Epithelial cell of esophagus (primary cell): ENCODE measurements around the gene TUBGCP6.

Experiments
- DNase-seq: peaks from one replicate; pipeline ENCODE4 v3.0.0; 2010; ENCODE audit warnings: low read depth
- H3K4me3 ChIP-seq: 2 replicates; pipeline ENCODE4 v1.5.1; 2011; ENCODE audit warnings: mild to moderate bottlenecking, low read length, control low read depth
- TF ChIP-seq, protein P1 (sequence below): IDR thresholded peaks from 2 replicates; pipeline ENCODE4 v1.5.1; 2011; ENCODE audit warnings: low read depth, mild to moderate bottlenecking, low read length, control low read depth, inconsistent platforms; ENCODE audit not compliant: insufficient read depth; ENCODE audit errors: missing control alignments

Gene TUBGCP6

GRCh38 chr22:50176850-50177536, 67.8 kb downstream of the TUBGCP6 start:
- no peak overlapping the region for H3K4me3 ChIP-seq
- TF ChIP-seq, protein P1, sequence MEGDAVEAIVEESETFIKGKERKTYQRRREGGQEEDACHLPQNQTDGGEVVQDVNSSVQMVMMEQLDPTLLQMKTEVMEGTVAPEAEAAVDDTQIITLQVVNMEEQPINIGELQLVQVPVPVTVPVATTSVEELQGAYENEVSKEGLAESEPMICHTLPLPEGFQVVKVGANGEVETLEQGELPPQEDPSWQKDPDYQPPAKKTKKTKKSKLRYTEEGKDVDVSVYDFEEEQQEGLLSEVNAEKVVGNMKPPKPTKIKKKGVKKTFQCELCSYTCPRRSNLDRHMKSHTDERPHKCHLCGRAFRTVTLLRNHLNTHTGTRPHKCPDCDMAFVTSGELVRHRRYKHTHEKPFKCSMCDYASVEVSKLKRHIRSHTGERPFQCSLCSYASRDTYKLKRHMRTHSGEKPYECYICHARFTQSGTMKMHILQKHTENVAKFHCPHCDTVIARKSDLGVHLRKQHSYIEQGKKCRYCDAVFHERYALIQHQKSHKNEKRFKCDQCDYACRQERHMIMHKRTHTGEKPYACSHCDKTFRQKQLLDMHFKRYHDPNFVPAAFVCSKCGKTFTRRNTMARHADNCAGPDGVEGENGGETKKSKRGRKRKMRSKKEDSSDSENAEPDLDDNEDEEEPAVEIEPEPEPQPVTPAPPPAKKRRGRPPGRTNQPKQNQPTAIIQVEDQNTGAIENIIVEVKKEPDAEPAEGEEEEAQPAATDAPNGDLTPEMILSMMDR = no peak
- no peak for DNase-seq

DNA sequence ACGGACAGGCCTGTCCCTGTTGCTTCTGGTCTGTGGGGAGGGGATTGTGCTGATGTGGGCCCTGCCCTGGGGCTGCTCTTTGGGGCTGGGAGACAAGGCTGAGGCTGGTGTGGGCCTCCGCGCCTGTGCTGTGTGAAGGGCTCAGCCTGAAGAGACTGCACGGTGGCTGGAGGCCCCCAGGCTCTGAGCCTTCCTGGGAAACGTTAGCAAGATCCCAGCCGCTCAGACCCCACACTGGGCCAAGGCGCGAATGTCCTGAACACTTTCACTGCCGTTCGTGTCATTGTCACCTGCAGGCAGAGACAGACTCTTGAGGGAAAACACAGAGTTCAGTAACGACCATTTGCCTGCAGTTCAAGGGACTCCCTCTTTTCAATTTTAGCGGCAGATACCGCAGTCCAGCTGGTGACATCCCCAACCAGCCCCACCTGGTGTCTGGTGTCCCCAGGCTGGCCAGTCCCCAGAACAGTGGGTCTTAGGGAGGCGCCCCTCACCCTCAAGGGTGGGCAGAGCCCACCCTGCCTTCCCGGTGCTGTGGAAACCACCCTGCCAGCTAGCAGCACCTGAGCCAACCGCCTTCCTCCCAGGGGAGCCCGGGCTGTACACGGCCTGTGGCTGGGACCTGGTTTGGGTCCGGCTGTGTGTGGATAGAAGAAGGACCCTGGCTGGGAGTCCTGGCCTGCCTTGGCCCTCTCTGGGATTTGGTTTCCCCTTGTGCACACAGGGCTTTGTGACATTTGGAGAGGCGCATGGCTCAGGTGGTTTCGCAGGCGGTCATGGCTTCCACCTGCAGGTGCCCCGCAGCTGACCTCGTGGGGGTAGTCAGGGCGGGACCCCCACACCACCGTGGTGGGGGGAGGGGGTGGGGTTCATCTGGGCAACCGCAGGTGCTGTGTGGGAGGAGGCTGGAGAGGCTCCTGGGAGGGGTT, 68.6 kb downstream of the TUBGCP6 start:
- no peak for DNase-seq
- no peak overlapping the region for H3K4me3 ChIP-seq
- TF ChIP-seq, protein P1 = no peak

GRCh38 chr22:50175191-50175461, 69.7 kb downstream of the TUBGCP6 start:
- TF ChIP-seq, protein P1 = no peak
- H3K4me3 ChIP-seq = no peak overlapping the region
- no peak for DNase-seq

DNA sequence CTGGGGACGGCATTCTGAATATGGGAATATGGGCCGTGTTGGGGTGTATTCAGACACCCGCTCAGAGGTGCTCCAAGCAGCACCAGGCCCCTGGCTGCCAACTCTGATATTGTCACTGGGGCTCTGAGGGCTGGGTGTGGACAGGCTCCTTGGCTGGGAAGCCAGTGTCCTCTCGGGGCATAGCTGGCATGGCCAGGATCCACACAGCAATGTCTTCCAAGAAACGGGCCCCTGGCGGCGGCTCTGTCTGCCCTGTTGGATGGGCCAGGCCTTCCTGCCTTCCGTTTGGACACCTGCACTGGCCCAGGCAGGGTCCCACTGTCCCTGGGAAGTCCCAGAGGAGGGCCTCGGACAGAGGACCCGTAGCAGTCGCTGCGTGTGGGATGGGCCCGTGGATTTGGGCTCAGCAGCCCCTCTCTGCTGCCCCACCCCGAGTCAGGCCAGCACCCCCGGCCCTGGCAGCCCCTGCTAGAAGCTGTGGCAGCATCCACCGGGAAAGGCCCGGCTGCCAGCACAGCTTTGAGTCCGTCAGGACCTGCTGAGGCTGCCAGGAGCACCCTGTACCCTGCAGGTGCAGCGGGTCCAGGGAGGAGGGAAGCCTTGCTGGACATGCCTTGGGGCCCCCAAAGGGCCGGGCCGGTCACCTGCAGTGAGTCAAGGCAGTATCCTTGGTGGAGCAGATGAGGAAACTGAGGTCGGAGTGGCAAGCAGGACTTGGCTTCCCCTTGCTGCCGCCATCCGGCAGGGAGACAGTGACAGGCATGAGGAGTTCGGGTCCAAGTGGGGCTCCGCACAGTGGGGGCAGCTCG, 70.2 kb downstream of the TUBGCP6 start:
- DNase-seq = no peak
- TF ChIP-seq, protein P1 = no peak
- no peak overlapping the region for H3K4me3 ChIP-seq

DNA sequence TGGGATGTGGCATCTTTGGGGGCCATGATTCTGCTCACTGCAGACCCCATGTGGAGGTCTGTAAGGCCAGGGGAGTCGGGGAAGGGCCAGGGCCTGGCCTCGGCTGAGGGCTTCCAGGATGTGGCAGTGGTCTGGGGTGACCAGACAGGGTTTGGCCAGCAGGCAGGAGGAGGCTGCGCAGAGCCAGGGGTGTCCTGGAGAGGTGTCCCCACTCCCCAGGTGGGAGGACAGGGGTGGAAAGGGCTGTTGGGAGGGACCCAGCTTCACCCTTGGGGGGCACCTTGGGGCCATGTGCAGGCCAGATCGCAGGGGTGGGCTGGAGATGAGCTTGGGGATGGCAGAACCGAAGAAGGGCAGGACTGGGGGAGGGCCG, 70.9 kb downstream of the TUBGCP6 start:
- no peak overlapping the region for H3K4me3 ChIP-seq
- DNase-seq = no peak
- TF ChIP-seq, protein P1 = no peak

GRCh38 chr22:50173311-50173982, 71.4 kb downstream of the TUBGCP6 start:
- TF ChIP-seq, protein P1 = no peak
- no peak overlapping the region for H3K4me3 ChIP-seq
- no peak for DNase-seq
